GM19467 (cell line): Measurements from ENCODE around the gene ZKSCAN4.

Experiments used
- ATAC-seq: cut with Tn5 transposase; IDR thresholded peaks from one replicate; pipeline ENCODE4 v1.9.1; 2021; ENCODE audit warnings: mild to moderate bottlenecking, moderate library complexity; ENCODE audit not compliant: unreplicated experiment

The ZKSCAN4 gene

DNA sequence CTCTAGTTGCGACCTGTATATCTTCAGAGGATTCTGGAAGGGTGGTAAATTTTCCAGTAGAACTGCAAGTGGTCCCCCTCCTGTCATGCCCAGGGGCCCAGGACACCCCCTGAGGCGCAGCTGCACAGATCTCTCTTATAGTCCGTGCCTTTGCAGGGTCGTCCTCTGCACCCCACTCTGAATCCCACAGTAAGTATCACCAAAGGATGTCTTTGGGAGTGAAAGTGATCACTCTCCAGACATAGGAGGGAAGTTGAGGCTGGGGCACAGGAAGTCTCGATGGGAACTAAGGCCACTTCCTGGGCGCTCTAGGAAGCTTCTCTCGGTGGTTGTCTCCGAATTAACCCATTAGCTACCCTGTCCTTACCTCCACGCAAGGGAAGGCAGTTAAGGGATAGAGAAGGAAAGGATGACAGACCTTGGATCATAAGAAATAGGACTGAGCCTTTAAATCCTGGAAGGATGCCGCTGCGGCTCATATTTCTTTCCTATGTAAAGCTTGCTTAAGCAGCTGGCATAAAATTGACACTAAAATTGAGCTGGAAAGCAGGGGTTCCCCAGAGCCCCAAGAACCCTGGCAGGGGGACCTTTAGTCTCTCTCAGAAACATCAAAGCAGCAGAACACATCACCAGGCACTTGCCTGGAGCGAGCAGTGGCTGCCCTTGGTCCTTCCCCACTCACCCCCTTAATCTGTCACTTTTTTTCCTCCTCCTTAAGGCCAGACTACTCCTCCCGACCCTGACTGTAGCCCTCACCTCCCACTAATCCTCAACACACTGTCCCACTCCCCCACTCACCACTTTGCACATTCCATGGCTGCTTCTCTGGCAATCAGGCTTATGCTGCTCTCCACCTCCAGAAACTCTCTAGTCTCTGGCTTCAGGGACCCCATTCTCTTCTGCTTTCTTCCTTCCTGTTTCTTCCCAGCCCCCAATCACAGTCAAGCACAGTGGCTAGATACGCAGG lies at the start of gene ZKSCAN4:
TSS of gene ZKSCAN4 (minus strand) at position 261 of the 967 bp plus-strand sequence. CDS start 289 bp downstream, outside the sequence.
- peak; percentile 68 for ATAC-seq

DNA sequence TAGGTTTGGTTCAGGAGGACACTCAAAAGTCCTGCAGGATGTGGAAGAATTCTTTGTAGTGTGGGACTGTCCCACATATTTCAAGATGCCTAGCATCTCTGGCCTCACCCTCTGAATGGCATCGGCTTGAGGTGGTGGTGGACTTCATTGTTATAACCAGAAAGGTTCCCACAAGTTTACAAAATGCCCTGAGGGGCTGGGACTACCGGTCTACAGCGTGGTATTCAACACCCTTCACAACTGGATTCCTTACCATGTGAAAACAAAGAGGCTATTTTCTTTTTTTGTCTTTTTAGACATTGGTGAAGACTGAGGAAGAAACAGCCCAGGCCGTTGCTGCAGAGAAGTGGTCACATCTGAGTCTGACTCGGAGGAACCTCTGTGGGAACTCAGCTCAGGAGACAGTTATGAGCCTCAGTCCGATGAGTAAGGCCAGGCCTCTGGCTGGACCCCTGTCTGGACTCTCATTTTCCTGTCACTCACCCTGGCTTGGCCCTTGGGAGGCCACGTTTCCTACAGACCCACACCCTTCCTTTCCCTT lies 44.5 kb upstream of the ZKSCAN4 start:
- ATAC-seq = no peak

DNA sequence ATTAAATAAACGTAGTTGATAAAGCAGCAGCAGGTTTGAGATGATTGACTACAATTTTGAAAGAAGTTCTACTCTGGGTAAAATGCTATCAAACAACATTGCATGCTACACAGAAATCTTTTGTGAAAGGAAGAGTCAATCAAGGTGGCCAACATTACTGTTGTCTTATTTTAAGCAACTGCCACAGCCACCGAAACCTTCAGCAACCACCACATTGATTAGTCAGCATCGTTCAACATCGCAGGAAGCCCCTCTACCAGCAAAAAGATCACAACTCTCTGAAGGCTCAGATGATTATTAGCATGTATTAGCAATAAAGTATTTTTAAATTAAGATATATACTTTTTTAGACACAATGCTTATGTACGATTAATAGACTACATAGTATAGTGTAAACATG lies 43.3 kb upstream of the ZKSCAN4 start:
- ATAC-seq = no peak

DNA sequence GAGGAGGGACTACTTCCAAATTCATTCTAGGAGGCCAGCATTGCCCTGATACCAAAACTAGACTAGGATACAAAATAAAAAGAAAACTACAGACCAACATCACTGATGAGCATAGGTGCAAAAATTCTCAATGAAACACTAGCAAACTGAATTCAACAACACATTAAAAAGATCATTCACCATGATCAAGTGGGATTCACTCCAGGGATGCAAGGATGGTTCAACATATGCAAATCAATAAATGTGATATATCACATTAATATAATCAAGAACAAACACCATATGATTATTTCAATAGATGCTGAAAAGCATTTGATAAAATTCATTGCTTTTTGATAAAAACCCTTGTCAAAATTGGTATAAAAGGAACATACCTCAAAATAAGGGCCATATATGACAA lies 39.5 kb upstream of the ZKSCAN4 start:
- no peak for ATAC-seq

DNA sequence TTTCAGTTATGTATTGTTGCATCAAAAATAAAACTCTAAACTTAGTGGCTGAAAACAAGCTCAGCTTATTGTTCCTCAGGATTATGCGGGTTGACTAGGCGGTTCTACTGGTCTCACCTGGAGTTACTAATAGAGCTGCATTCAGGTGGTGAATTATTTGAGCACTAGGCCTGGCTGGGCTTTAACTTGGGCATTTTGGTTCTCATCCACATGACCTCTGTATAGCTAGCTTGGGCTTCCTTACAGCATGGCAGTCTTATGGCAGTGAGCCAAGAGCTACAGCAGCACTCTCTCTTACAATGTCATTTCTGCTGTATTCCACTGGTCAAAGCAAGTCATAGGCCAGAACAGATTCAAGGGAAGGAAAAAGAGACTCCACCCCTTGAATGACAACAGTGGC lies 30.9 kb upstream of the ZKSCAN4 start:
- ATAC-seq = no peak

DNA sequence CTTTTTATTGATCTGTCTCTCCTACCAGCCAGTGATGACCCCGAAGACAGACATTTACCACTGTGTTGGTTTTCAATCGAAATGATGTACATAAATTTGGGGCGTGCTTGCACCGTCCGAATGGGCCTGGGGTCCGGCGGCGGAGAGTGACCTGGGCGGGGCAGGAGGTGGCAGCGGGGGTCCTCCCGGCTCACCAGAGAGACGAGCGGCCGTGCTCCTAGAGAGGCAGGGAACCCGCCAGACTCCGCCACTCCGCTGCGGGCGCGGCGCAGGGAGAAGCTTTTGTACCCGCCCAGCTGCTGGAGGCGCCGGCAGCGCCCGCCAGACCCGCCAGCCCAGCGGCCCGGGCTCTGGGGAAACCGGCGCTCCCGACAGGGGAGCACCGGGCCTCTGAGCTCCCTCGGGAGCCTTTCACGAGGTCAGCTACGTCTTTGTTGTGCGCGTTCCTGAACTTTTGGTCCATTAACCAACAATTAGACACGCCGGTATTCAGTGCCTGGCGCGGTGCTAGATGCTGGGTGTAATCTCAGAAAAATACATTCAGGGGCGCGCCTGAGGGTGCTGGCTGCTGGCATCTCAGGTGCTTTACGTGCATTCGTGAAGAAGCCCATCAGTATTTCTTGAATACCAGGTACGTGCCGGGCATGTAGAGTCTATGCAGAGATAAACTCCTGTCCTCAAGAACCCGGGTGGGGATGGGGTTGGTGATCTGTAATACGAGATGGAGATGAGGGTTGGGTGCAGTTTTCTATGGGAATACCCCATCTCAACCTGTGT lies 29.4 kb upstream of the ZKSCAN4 start, which contains the start of gene PGBD1:
TSS of gene PGBD1 (plus strand) at position 285 of the 777 bp plus-strand sequence. CDS start 2,242 bp downstream, outside the sequence.
- peak; percentile 75 for ATAC-seq

DNA sequence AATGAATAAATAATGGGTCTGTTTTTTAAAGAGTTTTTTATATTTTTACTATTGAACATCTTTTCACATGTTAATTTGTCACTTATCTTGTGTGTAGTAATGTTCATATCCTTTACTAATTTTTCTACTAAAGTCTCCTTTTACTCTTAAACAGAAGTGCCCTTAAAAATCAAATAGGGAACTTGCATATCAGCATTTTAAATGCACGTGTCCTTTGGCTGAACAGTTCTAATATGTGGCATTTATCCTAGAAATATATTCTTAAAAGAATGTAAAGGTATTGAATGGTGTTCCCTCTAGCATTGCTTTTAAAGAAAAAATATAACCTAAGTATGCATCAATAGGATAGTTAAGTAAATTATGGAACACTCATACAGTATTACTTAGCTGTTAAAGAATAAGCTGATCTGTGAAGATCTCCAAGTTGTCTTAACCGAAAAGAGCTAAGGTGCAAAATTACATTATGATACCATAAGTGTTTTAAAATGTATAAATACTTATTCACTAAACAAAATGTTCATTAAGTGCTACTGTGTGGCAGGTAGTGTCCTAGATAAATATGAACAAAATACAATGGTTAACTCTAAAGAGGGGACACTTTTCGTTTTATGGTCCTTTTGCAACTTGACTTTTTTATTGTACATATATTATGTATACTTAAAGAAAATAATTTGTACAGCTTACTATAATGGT lies 28.7 kb upstream of the ZKSCAN4 start:
- ATAC-seq = no peak

DNA sequence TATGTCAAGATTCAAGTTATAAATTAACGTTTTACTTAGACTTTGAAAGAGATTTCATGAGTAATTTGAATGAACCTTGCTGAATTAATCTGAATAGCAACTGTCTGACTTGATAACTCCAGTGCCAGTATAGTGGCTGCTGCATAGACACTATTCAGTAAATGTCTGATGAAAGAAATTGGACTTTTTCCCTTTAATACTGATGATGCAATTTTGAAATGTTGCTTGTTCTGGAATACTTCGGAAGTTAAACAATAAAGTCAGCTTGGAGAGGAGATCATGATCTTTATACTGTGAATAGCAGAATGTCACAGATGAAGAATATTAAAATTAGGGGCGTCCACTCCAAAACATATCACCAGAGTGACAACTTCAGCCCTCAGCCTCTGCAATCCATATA lies 25.7 kb upstream of the ZKSCAN4 start:
- no peak for ATAC-seq

DNA sequence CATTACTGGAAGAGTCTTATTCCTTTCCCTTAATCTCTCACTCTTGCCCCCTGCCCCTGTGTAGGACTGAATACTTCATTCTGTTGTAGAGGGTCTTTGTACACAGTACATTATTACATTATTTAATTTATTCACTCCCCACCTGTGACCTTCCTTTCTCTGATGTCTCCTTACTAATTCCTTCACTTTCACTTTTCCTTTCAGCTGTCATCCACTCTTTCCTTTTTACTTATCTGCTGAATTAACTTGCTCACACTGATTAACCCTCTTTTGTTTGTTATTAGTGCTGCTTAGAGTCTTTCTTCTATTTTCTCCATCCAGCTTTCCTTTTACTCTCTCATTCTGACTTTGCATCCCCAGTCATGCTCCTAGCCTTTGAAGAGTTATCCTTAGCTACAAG lies 22.8 kb upstream of the ZKSCAN4 start:
- no peak for ATAC-seq

DNA sequence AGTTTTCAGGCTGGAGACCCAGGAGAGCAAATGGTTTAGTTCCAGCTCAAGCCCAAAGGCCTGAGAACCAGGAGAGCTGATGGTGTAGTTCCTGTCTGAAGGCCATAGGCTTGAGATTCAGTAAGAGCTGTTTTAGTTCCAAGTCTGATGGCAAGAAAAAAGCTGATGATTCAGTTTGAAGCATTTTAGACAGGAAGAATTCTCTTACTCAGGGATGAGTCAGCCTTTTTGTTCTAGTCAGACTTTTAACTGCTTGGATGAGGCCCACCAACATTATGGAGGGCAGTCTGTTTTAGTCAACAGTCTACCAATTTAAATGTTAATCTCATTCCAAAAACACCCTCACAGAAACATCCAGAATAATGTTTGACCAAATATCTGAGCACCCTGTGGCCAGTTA lies 17.4 kb upstream of the ZKSCAN4 start:
- no peak for ATAC-seq

DNA sequence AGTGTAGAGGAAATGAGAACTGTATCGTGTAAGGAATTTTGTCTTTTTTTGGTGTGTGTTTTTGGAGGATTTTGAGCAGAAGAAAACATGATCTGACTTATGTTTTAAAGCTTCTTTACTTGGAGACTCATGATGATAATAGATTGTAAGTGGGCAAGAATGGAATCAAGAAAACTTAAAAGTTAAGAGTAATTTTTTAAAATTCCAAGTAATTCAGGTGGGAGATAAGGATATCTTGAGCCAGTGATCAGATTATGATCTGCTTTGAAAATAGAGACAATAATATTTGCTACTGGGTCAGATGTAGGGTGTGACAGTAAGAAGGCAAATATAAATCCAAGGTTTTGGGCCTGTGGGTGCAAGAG lies 15.6 kb upstream of the ZKSCAN4 start:
- no peak for ATAC-seq

DNA sequence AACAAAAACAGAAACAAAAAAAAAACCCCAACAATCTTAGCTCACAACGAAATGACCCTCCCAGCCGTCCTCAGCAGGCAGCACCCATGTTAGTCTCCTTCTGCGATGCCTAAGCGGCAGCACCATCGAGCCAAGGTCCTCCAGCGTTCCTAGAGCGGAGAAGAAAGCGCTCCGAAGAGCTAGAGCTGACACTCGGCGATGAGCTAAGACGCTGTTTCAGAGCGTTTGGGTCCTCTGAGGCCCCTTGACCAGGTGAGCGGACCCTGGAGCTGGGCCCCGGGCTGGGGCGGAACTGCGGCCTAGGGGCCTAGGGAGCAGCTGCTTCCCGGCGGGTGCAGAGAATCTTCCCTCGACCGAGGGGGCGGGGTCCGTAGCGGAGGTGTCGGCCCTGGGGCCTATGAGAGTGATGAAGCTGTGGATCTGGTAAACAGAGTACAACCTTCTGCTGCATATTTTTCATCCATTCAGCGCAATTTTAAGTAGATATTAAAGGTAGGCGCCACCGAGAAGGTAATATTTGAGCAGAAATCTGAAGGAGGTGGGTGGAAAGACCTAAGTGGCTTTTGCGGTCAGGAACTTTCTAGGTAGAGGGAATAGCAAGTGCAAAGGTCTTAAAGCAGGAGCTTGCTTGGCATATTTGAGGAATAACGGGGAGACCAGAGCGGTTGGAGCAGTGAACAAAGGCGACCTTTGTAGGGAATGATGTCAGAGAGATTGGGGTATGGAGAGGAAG lies 15.1 kb upstream of the ZKSCAN4 start, which contains the start of gene ZSCAN26:
TSS of gene ZSCAN26 (plus strand) at position 182 of the 733 bp plus-strand sequence. CDS start 4,777 bp downstream, outside the sequence.
- peak; percentile 84 for ATAC-seq

DNA sequence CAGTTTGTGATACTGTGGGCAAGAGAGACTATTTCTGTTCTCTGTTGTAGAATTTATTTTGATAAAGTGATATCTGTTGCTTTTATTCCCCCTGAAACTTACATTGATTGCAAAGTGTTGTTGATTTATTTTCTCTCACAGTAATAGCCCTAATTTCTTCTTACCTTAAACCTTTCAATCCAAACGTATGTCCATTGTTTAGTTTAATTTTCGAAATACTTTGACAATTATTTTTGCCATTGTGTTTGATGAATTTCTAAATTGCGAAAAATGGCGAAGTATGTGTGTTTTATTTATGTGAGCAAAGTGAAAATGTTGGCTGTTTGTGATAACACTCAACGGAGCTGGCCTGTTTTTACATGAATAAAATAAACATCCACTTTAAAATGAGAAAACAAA lies 14.5 kb upstream of the ZKSCAN4 start:
- no peak for ATAC-seq

DNA sequence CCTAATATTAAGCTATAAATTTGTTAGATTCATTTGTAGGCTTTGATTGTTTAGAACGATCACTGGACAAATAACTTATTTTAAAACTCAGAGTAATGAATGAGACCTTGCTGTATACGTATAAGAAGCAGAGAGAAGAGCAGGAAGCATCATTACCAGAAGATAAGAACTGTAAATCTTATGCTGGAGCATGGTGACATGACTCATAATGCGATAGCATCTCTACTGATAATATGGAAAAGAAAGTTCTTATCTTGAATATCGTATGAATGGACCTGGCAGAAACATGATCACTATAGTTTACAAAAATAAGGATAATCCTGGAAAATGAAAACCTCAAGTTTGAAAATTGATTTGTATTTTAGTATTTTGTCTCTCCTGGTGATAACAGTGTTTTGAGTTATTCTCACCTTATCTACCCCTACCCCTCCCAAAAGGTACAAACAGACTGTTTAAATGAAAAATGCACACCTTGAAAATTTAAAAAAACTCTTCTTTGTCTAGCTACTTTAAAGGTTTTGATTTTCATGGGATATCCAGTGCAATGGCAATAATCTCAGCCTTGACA lies 12.8 kb upstream of the ZKSCAN4 start:
- ATAC-seq = no peak

DNA sequence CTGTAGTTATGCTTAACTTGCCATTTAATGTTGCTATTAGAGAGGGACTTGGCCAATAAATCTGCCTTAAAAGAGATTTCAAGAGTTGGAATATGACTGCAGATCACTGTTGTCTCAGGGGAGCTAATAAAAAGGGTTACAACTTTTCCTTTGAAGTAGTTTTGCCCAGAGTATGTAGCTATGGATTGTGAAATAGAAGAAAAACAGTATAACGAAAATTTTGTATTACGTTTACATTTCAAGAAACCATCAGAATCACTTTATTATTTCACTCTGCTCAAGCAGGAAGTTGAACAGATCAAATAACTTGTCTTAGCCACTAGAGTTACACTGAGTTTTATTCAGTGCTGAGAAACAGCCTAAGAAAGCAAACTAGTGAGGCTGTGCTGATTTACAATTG lies 11.9 kb upstream of the ZKSCAN4 start:
- no peak for ATAC-seq

DNA sequence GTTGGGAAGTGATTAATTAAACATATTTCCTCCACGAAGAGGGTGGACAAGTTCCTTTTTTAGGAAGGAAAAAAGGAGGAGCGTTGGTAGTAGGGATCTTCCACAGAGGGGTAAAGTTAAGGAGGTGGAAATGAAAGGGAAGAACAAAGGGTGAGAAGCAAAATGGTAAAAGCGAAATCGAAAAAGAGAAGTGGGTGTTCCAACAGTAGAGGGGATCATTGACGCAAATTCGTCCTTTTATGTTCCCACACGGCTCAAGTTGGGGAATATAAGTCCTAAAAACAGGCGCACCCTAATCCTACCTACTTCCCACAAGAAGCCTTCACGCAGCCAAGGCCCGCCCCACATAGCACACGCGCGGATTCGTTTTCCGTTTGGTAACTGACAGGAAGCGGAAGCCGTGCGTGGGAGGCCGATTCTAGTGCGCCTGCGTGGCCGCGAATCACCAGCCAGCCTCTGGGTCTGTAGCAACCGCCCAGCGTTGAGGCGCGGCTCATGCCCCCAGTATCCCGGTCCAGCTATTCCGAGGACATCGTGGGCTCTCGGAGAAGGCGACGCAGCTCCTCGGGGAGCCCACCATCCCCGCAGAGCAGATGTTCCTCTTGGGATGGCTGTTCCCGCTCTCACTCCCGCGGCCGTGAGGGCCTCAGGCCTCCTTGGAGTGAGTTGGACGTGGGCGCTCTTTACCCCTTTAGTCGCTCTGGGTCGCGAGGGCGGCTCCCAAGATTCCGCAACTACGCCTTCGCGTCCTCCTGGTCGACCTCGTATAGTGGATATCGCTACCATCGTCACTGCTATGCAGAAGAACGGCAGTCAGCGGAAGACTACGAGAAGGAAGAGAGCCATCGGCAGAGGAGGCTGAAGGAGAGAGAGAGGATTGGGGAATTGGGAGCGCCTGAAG lies 7.1 kb upstream of the ZKSCAN4 start, which contains the start of gene NKAPL:
TSS of gene NKAPL (plus strand) at position 421 of the 901 bp plus-strand sequence. CDS start at position 496, 75 bp downstream.
- no peak for ATAC-seq

DNA sequence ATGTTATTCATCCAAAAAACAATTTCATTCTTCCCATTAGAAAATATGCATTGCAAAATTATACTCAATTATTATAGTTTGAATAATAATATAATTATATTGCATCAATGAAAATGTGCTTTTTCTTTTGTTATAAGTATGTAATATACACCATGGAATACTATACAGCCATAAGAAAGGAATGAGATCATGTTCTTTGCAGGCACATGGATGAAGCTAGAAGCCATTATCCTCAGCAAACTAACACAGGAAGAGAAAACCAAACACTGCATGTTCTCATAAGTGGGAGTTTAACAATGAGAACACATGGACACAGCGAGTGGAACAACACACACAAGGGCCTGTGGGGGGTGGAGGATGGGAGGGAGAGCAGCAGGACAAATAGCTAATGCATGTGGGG lies 5.0 kb upstream of the ZKSCAN4 start:
- no peak for ATAC-seq

DNA sequence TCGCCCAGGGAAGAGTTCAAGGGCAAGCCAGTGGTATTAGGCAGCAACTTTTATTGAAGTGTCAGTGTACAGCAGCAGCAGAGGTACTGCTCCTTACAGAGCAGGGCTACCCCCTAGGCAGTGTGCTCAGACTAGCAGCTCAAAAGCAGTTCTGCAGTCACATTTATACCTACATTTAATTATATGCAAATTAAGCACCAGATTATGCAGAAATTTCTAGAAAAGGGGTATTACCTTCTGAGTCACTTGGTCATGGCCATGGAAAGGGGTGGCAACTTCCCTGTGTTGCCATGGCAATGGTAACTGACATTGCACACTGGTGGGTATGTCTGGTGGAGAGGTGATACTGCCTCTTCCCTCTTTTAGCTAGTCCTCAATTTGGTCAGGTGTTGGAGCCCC lies 2.1 kb upstream of the ZKSCAN4 start:
- ATAC-seq = no peak

DNA sequence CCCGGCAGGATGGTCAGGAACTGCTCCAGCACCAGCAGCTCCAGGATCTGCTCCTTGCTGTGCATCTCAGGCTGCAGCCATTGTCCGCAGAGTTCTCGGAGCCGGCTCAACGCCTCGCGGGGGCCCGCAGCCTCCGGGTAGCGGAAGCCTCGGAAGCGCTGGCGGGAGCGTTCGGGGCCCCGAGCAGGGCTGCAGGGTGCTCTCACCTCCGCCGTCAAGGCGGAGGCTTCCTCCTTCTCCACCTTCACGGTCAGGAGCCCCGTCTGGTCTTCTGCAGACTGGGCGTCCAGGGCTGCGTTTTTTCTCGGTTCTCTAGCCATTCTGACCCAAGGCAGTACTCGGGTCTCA lies 434 bp downstream of the ZKSCAN4 start:
- peak; percentile 42 for ATAC-seq
